ENCODE data around the gene TMOD3. TPM values are rescaled to one million over a fixed set of nuclear protein-coding genes. Genes with fewer than 3 reads are reported as not detected.

Gene TMOD3
- total RNA-seq, 1 donor from 2014 or later = 29.2 TPM

GRCh38 chr15:51912528-51912927, 83.1 kb downstream of the TMOD3 start:
- no peak for TF ChIP-seq CTCF (IDR thresholded peaks at IDR 0.05; ENCODE audit: partially characterized antibody, unreplicated experiment)
- Mint-ChIP-seq H3K4me1 (ENCODE audit: low read depth, unreplicated experiment) (peaks cover 4% of the 10 kb centered on the region), H3K27me3 (ENCODE audit: unreplicated experiment) (peaks cover 2% of the 10 kb centered on the region), H3K4me3 (ENCODE audit: unreplicated experiment) (no peak overlapping the region), H3K36me3 (ENCODE audit: unreplicated experiment) (no peaks in the 10 kb centered on the region), H3K9me3 (ENCODE audit: unreplicated experiment) (no peaks in the 10 kb centered on the region), H3K27ac (ENCODE audit: unreplicated experiment) (no peak overlapping the region)
- DNase-seq = no peak

DNA sequence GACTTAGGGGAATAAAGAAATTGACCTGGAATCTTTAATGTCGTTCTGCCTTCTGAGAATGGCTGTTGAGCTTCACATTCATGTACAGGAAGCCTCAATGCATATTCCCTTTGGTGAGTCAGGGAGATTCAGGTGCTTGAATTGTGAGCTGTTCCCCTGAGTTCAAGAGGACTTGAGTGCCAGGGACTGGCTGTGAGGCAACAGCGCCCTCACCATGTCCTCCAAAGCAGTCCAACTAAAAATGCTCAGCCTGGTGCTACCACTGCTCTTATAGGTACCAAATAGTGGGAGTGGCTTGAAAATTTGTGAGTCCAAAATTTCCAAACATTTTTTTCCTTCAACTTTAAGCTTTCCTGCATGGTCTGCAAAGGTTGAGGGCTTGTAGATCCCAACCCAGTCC, 88.0 kb downstream of the TMOD3 start:
- Mint-ChIP-seq H3K27ac (ENCODE audit: unreplicated experiment) (no peak overlapping the region), H3K9me3 (ENCODE audit: unreplicated experiment) (no peaks in the 10 kb centered on the region), H3K4me1 (ENCODE audit: low read depth, unreplicated experiment) (no peaks in the 10 kb centered on the region), H3K36me3 (ENCODE audit: unreplicated experiment) (no peaks in the 10 kb centered on the region), H3K4me3 (ENCODE audit: unreplicated experiment) (no peak overlapping the region), H3K27me3 (ENCODE audit: unreplicated experiment) (peaks cover 2% of the 10 kb centered on the region)
- no peak for TF ChIP-seq CTCF (IDR thresholded peaks at IDR 0.05; ENCODE audit: partially characterized antibody, unreplicated experiment)
- DNase-seq = peak; percentile 32

DNA sequence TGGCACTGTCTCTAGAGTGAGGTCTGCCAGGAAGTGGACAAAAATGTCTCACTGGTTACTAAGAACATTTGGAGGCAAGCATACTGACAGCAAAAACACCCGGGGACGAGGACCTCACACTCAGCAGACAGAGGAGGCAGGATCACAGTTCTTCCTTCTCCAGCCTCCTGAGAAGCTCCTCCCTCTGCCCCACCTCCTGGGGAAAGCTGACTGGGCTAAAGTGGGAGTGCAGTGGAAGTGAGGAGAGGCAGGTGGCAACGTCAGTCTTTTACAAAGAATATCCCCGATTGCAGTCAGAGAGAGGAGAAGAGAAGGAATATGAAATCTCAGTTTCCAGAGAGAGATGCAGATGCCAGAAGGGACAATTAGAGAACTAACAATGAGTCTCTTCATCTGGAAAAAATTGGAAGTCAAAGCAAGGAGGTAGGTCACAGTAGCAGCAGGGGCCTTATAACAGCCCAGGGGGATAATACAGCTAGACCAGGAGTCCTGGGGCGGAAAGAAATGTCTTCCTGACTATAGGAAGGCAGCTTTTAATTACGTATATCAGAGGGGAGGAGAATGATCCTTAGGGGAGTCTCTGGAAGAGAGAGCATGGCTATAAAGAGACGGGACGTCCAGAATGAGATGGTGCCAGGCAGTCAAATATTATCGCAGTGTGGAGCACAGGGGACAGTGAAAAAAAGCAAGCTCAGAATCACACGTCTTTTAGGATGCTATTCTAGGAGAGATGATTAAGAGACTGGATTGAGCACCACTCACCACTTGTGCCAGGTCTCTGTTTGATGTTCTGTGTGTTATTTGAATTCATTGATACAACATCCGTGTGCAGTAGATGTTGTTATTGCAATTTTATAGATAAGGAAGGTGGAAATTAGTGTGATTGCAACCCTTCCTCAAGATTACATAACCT, 95.0 kb downstream of the TMOD3 start:
- H3K27ac Mint-ChIP-seq (ENCODE audit: unreplicated experiment) = no peak overlapping the region
- peak; percentile 25 for DNase-seq
- H3K9me3 Mint-ChIP-seq (ENCODE audit: unreplicated experiment) = no peaks in the 10 kb centered on the region
- H3K27me3 Mint-ChIP-seq (ENCODE audit: unreplicated experiment) = no peaks in the 10 kb centered on the region
- no peaks in the 10 kb centered on the region for H3K36me3 Mint-ChIP-seq (ENCODE audit: unreplicated experiment)
- H3K4me3 Mint-ChIP-seq (ENCODE audit: unreplicated experiment) = no peak overlapping the region
- TF ChIP-seq CTCF (IDR thresholded peaks at IDR 0.05; ENCODE audit: partially characterized antibody, unreplicated experiment) = no peak
- peaks cover 5% of the 10 kb centered on the region for H3K4me1 Mint-ChIP-seq (ENCODE audit: low read depth, unreplicated experiment)

GRCh38 chr15:51926809-51927208, 97.4 kb downstream of the TMOD3 start:
- TF ChIP-seq CTCF (IDR thresholded peaks at IDR 0.05; ENCODE audit: partially characterized antibody, unreplicated experiment) = no peak
- H3K27ac Mint-ChIP-seq (ENCODE audit: unreplicated experiment) = no peak overlapping the region
- H3K36me3 Mint-ChIP-seq (ENCODE audit: unreplicated experiment) = no peaks in the 10 kb centered on the region

DNA sequence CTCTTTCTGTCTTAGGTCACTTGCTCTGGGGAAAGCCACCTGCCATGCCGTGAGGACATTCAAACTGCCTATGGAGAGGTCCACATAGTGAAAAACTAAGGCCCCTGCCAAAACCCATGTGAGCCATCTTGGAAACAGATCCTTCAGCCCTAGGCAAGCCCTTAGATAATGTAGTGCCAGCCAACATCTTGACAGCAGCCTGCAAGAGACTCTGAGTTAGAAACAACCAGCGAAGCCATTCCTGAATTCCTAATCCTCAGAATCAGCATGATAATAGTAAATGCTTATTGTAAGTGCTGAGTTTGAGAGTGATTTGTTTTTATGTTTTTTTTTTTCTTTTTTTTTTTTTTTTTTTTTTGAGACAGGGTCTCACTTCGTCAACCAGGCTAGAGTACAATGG, 101.6 kb downstream of the TMOD3 start:
- peaks cover 3% of the 10 kb centered on the region for H3K4me1 Mint-ChIP-seq (ENCODE audit: low read depth, unreplicated experiment)
- peaks cover 1% of the 10 kb centered on the region for H3K27me3 Mint-ChIP-seq (ENCODE audit: unreplicated experiment)
- H3K27ac Mint-ChIP-seq (ENCODE audit: unreplicated experiment) = no peak overlapping the region
- H3K4me3 Mint-ChIP-seq (ENCODE audit: unreplicated experiment) = no peak overlapping the region
- DNase-seq = no peak
- no peaks in the 10 kb centered on the region for H3K9me3 Mint-ChIP-seq (ENCODE audit: unreplicated experiment)
- H3K36me3 Mint-ChIP-seq (ENCODE audit: unreplicated experiment) = no peaks in the 10 kb centered on the region
- no peak for TF ChIP-seq CTCF (IDR thresholded peaks at IDR 0.05; ENCODE audit: partially characterized antibody, unreplicated experiment)

More at GRCh38 chr15:51926809-51927208, 97.4 kb downstream of the TMOD3 start:
- H3K27me3 Mint-ChIP-seq (ENCODE audit: unreplicated experiment) = no peaks in the 10 kb centered on the region
- H3K4me1 Mint-ChIP-seq (ENCODE audit: low read depth, unreplicated experiment) = peaks cover 5% of the 10 kb centered on the region
- H3K9me3 Mint-ChIP-seq (ENCODE audit: unreplicated experiment) = no peaks in the 10 kb centered on the region
- no peak overlapping the region for H3K4me3 Mint-ChIP-seq (ENCODE audit: unreplicated experiment)
- DNase-seq = no peak
